Lung microvascular endothelial cell (primary cell): ENCODE results near the gene CDC45. TPM values are rescaled to one million over a fixed set of nuclear protein-coding genes. Genes with fewer than 3 reads are reported as not detected.
"Not testable (repeated sequence)": the region's sequence is repeated elsewhere in the genome, so short reads cannot be mapped to it uniquely, and the experiment has no call there.

Experiments used
- DNase-seq, 2 donors: peaks; one replicate each; pipeline versions ENCODE4 v3.0.0 to v3.0.0-alpha.2; 2010; ENCODE audit warnings: low read depth in 2 of 2
- total RNA-seq: library from RNA; depleted of rRNA; stranded (reverse); fragments of >200 nt; gene quantifications from 2 replicates; pipeline ENCODE4 v1.2.1, GENCODE V29; 2014

CDC45 gene
- total RNA-seq, 1 donor from 2014 or later: 3.0 TPM

GRCh38 chr22:19526702-19527111, 47.0 kb downstream of the CDC45 start:
- DNase-seq: no peak

GRCh38 chr22:19527321-19527721, 47.6 kb downstream of the CDC45 start:
- peak in 1 of 2 donors; percentile 66 for DNase-seq

GRCh38 chr22:19527861-19528417, 48.2 kb downstream of the CDC45 start:
- peak in 1 of 2 donors; percentile 25 for DNase-seq

GRCh38 chr22:19529811-19530210, 50.1 kb downstream of the CDC45 start:
- no peak for DNase-seq

- no peak for DNase-seq
Observed at GRCh38 chr22:19530751-19531150, 51.0 kb downstream of the CDC45 start.

- not testable (repeated sequence) for DNase-seq
Observed at GRCh38 chr22:19531327-19531726, 51.6 kb downstream of the CDC45 start.

GRCh38 chr22:19533049-19533626, 53.4 kb downstream of the CDC45 start:
- DNase-seq: no peak

- no peak for DNase-seq
Observed at GRCh38 chr22:19533857-19534256, 54.1 kb downstream of the CDC45 start.

GRCh38 chr22:19535001-19535400, 55.3 kb downstream of the CDC45 start:
- peak; percentile 29 to 67 for DNase-seq

- no peak for DNase-seq
Observed at GRCh38 chr22:19536564-19536963, 56.8 kb downstream of the CDC45 start.

GRCh38 chr22:19537941-19538488, 58.3 kb downstream of the CDC45 start:
- no peak for DNase-seq

- DNase-seq: no peak
Observed at GRCh38 chr22:19540394-19540793, 60.7 kb downstream of the CDC45 start.

GRCh38 chr22:19543970-19544708, 64.4 kb downstream of the CDC45 start:
- no peak for DNase-seq

GRCh38 chr22:19545935-19546207, 66.2 kb downstream of the CDC45 start:
- DNase-seq: no peak

- DNase-seq: no peak
Observed at GRCh38 chr22:19546680-19547079, 67.0 kb downstream of the CDC45 start.

- no peak for DNase-seq
Observed at GRCh38 chr22:19547620-19548019, 67.9 kb downstream of the CDC45 start.

- not testable (repeated sequence) for DNase-seq
Observed at GRCh38 chr22:19548427-19548826, 68.7 kb downstream of the CDC45 start.

GRCh38 chr22:19548964-19549363, 69.2 kb downstream of the CDC45 start:
- no peak for DNase-seq

- DNase-seq: no peak
Observed at GRCh38 chr22:19549428-19549827, 69.7 kb downstream of the CDC45 start.

GRCh38 chr22:19550382-19550781, 70.7 kb downstream of the CDC45 start:
- no peak for DNase-seq

GRCh38 chr22:19553201-19553600, 73.5 kb downstream of the CDC45 start:
- DNase-seq: no peak

GRCh38 chr22:19554834-19555404, 75.2 kb downstream of the CDC45 start:
- DNase-seq: peak; percentile 15 to 66

GRCh38 chr22:19555651-19556050, 75.9 kb downstream of the CDC45 start:
- no peak for DNase-seq
